GM04503 (cell line): ENCODE measurements around the gene CAND2.
"Not testable (repeated sequence)": the region's sequence is repeated elsewhere in the genome, so short reads cannot be mapped to it uniquely, and the experiment has no call there.

Experiments used
- DNase-seq: peaks from one replicate; pipeline ENCODE4 v3.0.0-alpha.2; 2012; ENCODE audit warnings: low read depth

The CAND2 gene

DNA sequence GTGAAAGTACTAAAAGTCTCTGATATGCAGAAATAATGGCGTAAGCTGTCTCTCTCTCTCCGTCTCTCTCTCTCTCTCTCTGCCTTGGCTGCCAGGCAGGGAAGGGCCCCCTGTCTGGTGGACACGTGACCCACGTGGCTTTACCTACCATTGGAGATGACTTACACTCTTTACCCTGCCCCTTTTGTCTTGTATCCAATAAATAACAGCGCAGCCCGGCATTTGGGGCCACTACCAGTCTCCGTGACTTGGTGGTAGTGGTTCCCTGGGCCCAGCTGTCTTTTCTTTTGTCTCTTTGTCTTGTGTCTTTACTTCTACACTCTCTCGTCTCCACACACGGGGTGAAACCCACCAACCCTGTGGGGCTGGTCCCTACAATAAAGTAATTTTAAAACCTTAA lies 25.2 kb upstream of the CAND2 start:
- DNase-seq = no peak

- no peak for DNase-seq
Observed at GRCh38 chr3:12772462-12772861, 24.0 kb upstream of the CAND2 start.

- DNase-seq = no peak
Observed at GRCh38 chr3:12773030-12773709, 23.3 kb upstream of the CAND2 start.

- no peak for DNase-seq
Observed at GRCh38 chr3:12773710-12774086, 22.8 kb upstream of the CAND2 start.

- no peak for DNase-seq
Observed at GRCh38 chr3:12774619-12775018, 21.9 kb upstream of the CAND2 start.

- no peak for DNase-seq
Observed at GRCh38 chr3:12775226-12775625, 21.3 kb upstream of the CAND2 start.

DNA sequence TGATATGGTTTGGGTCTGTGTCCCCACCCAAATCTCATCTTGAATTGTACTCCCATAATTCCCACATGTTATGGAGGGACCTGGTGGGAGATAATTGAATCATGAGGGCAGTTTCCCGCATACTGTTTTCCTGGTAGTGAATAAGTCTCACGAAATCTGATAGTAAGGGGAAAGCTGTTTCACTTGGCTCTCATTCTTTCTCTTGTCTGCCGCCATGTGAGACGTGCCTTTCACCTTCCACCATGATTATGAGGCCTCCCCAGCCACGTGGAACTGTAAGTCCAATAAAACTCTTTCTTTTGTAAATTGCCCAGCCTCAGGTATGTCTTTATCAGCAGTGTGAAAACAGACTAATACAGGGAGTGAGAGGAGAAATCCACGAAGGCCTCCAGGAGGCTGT lies 20.5 kb upstream of the CAND2 start:
- not testable (repeated sequence) for DNase-seq

DNA sequence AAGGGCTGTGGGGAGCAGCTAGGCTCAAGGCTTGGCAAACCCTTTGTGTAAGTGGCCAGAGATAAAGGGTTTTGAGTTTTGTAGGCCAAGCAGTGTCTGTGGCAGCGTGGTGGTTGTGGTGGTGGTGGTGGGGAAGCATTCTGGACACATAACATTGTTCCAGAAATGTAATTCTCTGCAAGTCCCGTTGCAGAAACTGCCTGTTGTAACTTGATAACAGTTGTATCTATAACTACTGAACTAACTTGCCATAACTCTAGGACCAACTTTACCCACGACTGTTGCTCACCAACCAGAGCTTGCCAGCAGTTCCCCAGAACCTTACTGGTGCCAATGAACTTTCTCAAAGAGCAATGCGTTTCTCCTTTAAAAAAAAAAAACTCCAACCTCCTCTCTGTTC lies 19.3 kb upstream of the CAND2 start:
- no peak for DNase-seq

- no peak for DNase-seq
Observed at GRCh38 chr3:12780751-12781150, 15.7 kb upstream of the CAND2 start.

GRCh38 chr3:12782172-12782815 lies 14.2 kb upstream of the CAND2 start:
- DNase-seq = no peak

GRCh38 chr3:12785096-12785495 lies 11.4 kb upstream of the CAND2 start:
- no peak for DNase-seq

DNA sequence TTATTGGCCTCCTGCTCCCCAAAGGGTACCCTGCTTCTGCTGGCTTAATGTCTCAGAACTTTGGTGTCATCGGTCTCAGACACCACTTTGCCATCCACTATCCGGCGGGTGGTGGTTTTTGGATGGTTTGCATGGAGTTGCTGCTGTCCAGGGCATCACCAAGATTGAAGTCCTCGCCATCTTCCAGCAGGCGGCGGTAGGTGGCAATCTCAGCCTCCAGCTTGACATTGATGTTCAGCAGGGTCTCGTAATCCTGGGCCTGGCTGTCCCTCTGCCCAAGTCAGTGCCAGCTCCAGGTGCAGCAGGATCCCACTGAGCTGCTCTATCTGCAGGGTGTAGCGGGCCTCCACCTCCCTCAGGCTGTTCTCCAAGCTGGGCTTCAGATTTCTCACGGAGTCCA lies 9.1 kb upstream of the CAND2 start:
- DNase-seq = not testable (repeated sequence)

GRCh38 chr3:12787967-12788690 lies 8.4 kb upstream of the CAND2 start:
- DNase-seq = not testable (repeated sequence)

GRCh38 chr3:12791430-12791829 lies 5.0 kb upstream of the CAND2 start:
- DNase-seq = no peak

GRCh38 chr3:12793701-12794100 lies 2.8 kb upstream of the CAND2 start:
- DNase-seq = no peak

- no peak for DNase-seq
Observed at GRCh38 chr3:12797124-12797891, 828 bp downstream of the CAND2 start.

DNA sequence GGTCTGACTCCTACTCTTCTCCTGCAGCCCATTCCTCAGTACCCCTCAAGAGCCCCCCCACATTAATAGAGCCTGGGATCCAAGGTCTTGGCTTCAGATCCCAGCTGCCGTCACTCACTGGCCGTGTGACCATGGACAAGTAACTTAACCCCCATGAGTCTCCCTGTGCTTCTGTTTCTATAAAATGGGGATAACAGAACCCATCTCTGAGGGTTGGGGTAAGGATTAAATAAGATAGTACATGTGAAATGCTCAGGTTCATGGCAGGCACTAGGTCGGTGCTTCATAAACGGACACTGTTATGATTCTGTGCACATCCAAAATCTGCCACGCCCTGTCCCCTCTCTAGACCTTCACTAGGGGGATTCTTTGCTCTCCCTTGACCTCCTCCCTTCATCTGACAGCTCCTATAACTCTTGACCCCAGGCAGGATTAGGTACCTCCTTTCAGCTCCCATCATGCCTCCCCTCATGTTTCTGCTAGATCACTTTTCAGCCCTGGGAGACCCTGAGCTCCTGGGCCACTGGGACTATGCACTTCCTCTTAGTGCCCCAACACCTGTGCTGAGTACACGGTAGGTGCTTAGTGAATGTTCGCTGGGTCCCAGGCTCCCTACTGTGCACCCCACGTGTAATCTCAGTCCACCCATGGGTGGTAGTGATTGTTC lies 1.5 kb downstream of the CAND2 start:
- DNase-seq = no peak

DNA sequence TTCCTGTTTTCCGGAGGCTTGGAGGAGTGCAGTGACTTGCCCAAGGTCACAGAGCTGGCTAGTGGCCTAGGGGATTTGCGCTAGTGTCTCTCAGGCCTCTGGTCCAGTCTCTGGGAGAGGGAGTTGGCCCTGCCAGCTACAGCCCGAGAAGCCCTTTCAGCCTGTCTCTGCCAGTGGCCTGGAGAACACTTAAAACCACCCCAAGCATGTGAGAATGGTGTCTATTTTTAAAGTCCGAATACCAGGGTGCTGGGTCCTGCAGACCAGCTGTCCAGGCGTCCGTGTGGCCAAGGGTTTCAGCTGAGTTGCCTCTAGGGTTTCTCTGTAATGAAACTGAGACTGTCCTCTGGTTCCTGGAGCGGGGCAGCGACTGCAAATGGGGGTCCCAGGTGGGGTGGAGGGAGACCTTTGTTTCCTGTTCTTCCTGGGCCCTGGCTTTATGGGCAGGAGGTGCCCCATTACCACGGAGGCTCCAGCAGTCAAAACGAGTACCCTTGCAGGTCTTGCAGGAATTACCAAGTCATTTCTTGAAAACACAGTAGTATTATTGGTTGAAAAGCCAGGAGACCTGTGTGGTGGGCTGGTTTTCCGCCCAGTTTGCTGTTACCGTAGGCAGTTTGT lies 2.2 kb downstream of the CAND2 start:
- DNase-seq = no peak

- DNase-seq = no peak
Observed at GRCh38 chr3:12799525-12800440, 3.3 kb downstream of the CAND2 start.

DNA sequence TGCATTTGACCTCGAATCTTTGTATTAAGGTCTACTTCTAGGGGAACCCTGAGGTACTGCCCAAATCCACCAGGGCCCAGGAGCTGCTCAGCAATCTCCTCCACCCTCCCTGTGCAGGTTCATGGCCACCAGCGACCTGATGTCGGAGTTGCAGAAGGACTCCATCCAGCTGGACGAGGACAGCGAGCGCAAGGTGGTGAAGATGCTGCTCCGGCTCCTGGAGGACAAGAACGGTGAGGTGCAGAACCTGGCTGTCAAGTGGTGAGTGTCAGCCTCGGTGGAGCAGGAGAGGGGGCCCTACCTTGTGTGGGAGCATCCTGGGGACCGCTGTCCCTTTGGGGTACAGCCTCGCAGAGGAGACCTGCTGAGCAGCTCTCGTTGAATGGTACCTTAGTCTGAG lies 6.9 kb downstream of the CAND2 start:
- DNase-seq = no peak

DNA sequence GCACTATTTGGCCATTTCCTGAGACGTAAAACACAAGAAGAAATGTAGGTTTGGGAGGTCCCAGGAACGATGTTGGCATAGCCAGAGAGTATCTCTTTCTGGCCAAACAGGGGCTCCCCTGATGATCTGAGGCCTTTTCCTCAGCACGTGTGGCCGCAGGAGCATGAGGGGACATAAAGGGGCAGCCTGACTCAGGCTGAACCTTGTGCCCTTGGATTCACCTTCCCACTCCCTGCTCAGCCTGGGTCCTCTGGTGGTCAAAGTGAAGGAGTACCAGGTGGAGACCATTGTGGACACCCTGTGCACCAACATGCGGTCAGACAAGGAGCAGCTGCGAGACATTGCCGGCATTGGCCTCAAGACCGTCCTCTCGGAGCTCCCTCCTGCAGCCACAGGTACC lies 10.6 kb downstream of the CAND2 start:
- no peak for DNase-seq
